Measurements from ENCODE around the gene UGT1A8. TPM values are rescaled to one million over a fixed set of nuclear protein-coding genes. Genes with fewer than 3 reads are reported as not detected.

Gene UGT1A8
- polyA plus RNA-seq, 2 of the 4 experiments (the other 2 are of a cell fraction): 0.22 TPM; not detected in 1

DNA sequence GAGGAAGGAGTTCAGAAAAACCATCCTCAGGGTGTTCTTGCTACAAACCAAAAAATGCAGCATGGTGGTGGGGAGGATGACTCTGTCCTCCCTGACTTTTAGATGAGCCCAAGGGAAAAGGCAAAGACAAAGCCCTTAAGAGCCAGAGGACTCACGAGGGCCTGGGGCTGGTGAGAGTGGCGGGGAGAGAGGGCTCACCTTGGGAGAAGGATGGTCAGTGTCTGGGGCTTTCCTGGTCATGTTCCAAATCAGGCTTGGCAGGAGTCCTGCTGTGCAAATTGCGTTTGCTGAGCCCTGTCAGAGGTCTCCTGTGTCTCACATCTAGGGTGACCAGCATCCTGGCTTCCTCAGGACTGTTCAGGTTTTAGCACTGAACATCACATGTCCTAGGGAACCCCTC is 147.3 kb downstream of the UGT1A8 start:
- peak in 1 of 2 experiments; percentile 49; a peak in 3 of 6 replicates for ATAC-seq
- Histone ChIP-seq H3K9me3 (no peaks in the 10 kb centered on the region), H3K27ac (peak overlapping the region; percentile 83 to 91), H3K4me2 (peak overlapping the region; percentile 52), H3K4me3 (no peak overlapping the region), H3K4me1 (peaks cover 48% of the 10 kb centered on the region)
- TF ChIP-seq KDM5A (IDR thresholded peaks at IDR 0.05): no peak
- 0 out of 2 replicates have a peak, but pooled peaks have one; percentile 7 for TF ChIP-seq POLR2A (IDR thresholded peaks at IDR 0.05; ENCODE audit: low read length)
- TF ChIP-seq, protein P1, sequence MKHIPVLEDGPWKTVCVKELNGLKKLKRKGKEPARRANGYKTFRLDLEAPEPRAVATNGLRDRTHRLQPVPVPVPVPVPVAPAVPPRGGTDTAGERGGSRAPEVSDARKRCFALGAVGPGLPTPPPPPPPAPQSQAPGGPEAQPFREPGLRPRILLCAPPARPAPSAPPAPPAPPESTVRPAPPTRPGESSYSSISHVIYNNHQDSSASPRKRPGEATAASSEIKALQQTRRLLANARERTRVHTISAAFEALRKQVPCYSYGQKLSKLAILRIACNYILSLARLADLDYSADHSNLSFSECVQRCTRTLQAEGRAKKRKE (CRISPR knock-in tag; IDR thresholded peaks at IDR 0.05; ENCODE audit: low read depth): no peak
- no peak for TF ChIP-seq KDM1A (IDR thresholded peaks at IDR 0.05; ENCODE audit: low read depth)
- WGBS (ENCODE audit: missing lambda C conversion rate): 57% methylated on average over 3 of the region's 3 CpGs
- CTCF ChIA-PET: interaction anchor here (1.1 to 1.2 kb wide), 2 partner anchors 68 to 316 kb away, joined by 3 read pairs; no protein-coding TSS in a partner anchor
- POLR2A ChIA-PET: interaction anchor here (1.4 kb wide), 1 partner anchor 68 kb away, joined by 8 read pairs; no protein-coding TSS in a partner anchor
- no peak for DNase-seq (ENCODE audit: low read depth in 1 of 2, low spot score in 1 of 2)
- no peak for FAIRE-seq

DNA sequence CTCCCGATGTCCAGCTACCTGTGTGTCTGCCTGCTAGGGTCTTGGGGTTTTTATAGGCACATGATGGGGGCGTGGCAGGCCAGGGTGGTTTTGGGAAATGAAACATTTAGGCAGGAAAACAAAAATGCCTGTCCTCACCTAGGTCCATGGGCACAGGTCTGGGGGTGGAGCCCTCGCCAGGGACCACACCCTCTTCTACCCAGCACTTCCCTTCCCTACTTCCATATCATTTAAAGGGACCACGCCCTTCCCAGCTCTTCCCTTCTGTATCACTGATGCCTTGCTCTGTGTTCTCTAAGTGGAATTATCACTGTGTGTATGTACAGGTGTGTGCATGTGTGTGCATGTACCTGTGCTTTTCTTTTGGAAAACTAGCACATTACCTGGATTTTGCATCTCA is 149.0 kb downstream of the UGT1A8 start:
- Histone ChIP-seq H3K9me3 (no peaks in the 10 kb centered on the region), H3K4me3 (no peak overlapping the region), H3K4me1 (peaks cover 40% of the 10 kb centered on the region), H3K4me2 (no peak overlapping the region), H3K27ac (peak overlapping the region; percentile 52 to 83)
- TF ChIP-seq HOXB13 (CRISPR knock-in tag; IDR thresholded peaks at IDR 0.05; ENCODE audit: low read depth): no peak
- TF ChIP-seq CTCF (IDR thresholded peaks at IDR 0.05): no peak
- TF ChIP-seq HDAC2 (IDR thresholded peaks at IDR 0.05): no peak
- no peak for TF ChIP-seq HEYL (CRISPR knock-in tag; IDR thresholded peaks at IDR 0.05)
- TF ChIP-seq, protein P2, sequence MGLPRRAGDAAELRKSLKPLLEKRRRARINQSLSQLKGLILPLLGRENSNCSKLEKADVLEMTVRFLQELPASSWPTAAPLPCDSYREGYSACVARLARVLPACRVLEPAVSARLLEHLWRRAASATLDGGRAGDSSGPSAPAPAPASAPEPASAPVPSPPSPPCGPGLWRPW (IDR thresholded peaks at IDR 0.05): no peak
- TF ChIP-seq PHF8 (IDR thresholded peaks at IDR 0.05; ENCODE audit: borderline replicate concordance, low read depth): no peak
- no peak for TF ChIP-seq TP53 (CRISPR knock-in tag; IDR thresholded peaks at IDR 0.05)
- TF ChIP-seq BHLHE40 (IDR thresholded peaks at IDR 0.05; ENCODE audit: low read depth, low read length): no peak
- TF ChIP-seq CEBPB (IDR thresholded peaks at IDR 0.05): no peak
- no peak for TF ChIP-seq EP300 (IDR thresholded peaks at IDR 0.05)
- no peak for TF ChIP-seq EHMT2 (IDR thresholded peaks at IDR 0.05; ENCODE audit: low read depth)
- no peak for TF ChIP-seq NFE2L2 (conservative IDR thresholded peaks at IDR 0.05; ENCODE audit: low read length)
- no peak for TF ChIP-seq MAZ (IDR thresholded peaks at IDR 0.05; ENCODE audit: borderline replicate concordance, low read depth, low read length)
- no peak for TF ChIP-seq HOXA7 (CRISPR knock-in tag; IDR thresholded peaks at IDR 0.05)
- no peak for TF ChIP-seq RNF2 (IDR thresholded peaks at IDR 0.05; ENCODE audit: borderline replicate concordance, low read depth)
- TF ChIP-seq RAD21 (conservative IDR thresholded peaks at IDR 0.05 in 1 of 2, IDR thresholded peaks at IDR 0.05 in 1 of 2): no peak
- TF ChIP-seq CHD2 (IDR thresholded peaks at IDR 0.05; ENCODE audit: low read length, partially characterized antibody): no peak
- no peak for TF ChIP-seq KDM1A (IDR thresholded peaks at IDR 0.05; ENCODE audit: low read depth)
- TF ChIP-seq ZSCAN20 (CRISPR knock-in tag; IDR thresholded peaks at IDR 0.05): no peak
- no peak for TF ChIP-seq POLR2AphosphoS2 (conservative IDR thresholded peaks at IDR 0.05; ENCODE audit: low read length)
- DNase-seq (ENCODE audit: low read depth in 1 of 2, low spot score in 1 of 2): no peak
- POLR2A ChIA-PET: no interaction called here
- peak in 1 of 2 experiments; percentile 56; a peak in 3 of 6 replicates for ATAC-seq
- WGBS (ENCODE audit: missing lambda C conversion rate): 70% methylated on average over 4 of the region's 4 CpGs
- CTCF ChIA-PET: interaction anchor here (0.7 kb wide), 1 partner anchor 104 kb away, joined by 3 read pairs; no protein-coding TSS in a partner anchor
- FAIRE-seq: no peak

All from A549 (cell line).